HepG2 (cell line): ENCODE results near the gene RASSF4. TPM values are rescaled to one million over a fixed set of nuclear protein-coding genes. Genes with fewer than 3 reads are reported as not detected.

ENCODE experiments used
- ARNT2 ChIP-seq: sonication (generic); formaldehyde crosslinking; IDR thresholded peaks from 2 replicates; pipeline ENCODE4 v1.8.0; 2022; ENCODE audit warnings: mild to moderate bottlenecking, low read depth, missing genetic modification reagents, moderate library complexity
- ASH2L ChIP-seq: fragments of 300-600, 200-600 bp; sonication (generic); IDR thresholded peaks from 2 replicates; pipeline ENCODE4 v1.7.0; 2017; ENCODE audit warnings: low read depth, mild to moderate bottlenecking, moderate library complexity, mixed read lengths, low read length; ENCODE audit not compliant: insufficient read length
- CERS6 ChIP-seq: sonication (generic); formaldehyde crosslinking; IDR thresholded peaks from 2 replicates; pipeline ENCODE4 v1.5.0; 2020; ENCODE audit warnings: missing genetic modification reagents
- CHCHD3 ChIP-seq: sonication (generic); formaldehyde crosslinking; IDR thresholded peaks from 2 replicates; pipeline ENCODE4 v1.8.0; 2022; ENCODE audit warnings: mild to moderate bottlenecking, missing genetic modification reagents, moderate library complexity
- DMAP1 ChIP-seq: IDR thresholded peaks from 2 replicates; pipeline ENCODE4 v1.6.1; 2016
- ETV6 ChIP-seq: sonication (generic); formaldehyde crosslinking; conservative IDR thresholded peaks from 2 replicates; pipeline ENCODE4 v1.4.0; 2020; ENCODE audit warnings: missing genetic modification reagents
- FOXA1 ChIP-seq, 2 experiments: fragments of 450-650 bp in 1 of 2; sonication (generic) in 1 of 2; formaldehyde crosslinking in 1 of 2; IDR thresholded peaks; 2 replicates each; pipeline versions ENCODE4 v1.4.0 to v1.6.1; 2016 to 2020; ENCODE audit warnings: missing genetic modification reagents in 1 of 2
- FUBP1 ChIP-seq: sonication (generic); formaldehyde crosslinking; IDR thresholded peaks from 2 replicates; pipeline ENCODE4 v1.5.1; 2020; ENCODE audit warnings: missing genetic modification reagents, mild to moderate bottlenecking, borderline replicate concordance
- JARID2 ChIP-seq: sonication (generic); formaldehyde crosslinking; IDR thresholded peaks from 2 replicates; pipeline ENCODE4 v1.8.1; 2023; ENCODE audit warnings: missing genetic modification reagents, inconsistent platforms; ENCODE audit not compliant: insufficient replicate concordance
- MED13 ChIP-seq: sonication (generic); formaldehyde crosslinking; IDR thresholded peaks from 2 replicates; pipeline ENCODE4 v1.5.0; 2020; ENCODE audit warnings: missing genetic modification reagents
- MTERF4 ChIP-seq: sonication (generic); formaldehyde crosslinking; IDR thresholded peaks from 2 replicates; pipeline ENCODE4 v1.8.0; 2023; ENCODE audit warnings: mild to moderate bottlenecking, missing genetic modification reagents
- NBN ChIP-seq: fragments of 450-650 bp; conservative IDR thresholded peaks from 2 replicates; pipeline ENCODE4 v1.6.1; 2017
- NFRKB ChIP-seq: fragments of 450-650 bp; IDR thresholded peaks from 2 replicates; pipeline ENCODE4 v1.6.1; 2017
- PHF8 ChIP-seq: sonication (generic); formaldehyde crosslinking; IDR thresholded peaks from 2 replicates; pipeline ENCODE4 v1.5.0; 2020; ENCODE audit warnings: missing genetic modification reagents
- SRY ChIP-seq: sonication (generic); formaldehyde crosslinking; IDR thresholded peaks from 2 replicates; pipeline ENCODE4 v1.8.0; 2022; ENCODE audit warnings: mild to moderate bottlenecking, missing genetic modification reagents
- SSRP1 ChIP-seq: IDR thresholded peaks from 2 replicates; pipeline ENCODE4 v1.6.1; 2016; ENCODE audit warnings: control low read depth
- WIZ ChIP-seq: sonication (generic); formaldehyde crosslinking; IDR thresholded peaks from 2 replicates; pipeline ENCODE4 v1.5.1; 2020; ENCODE audit warnings: mild to moderate bottlenecking, missing genetic modification reagents
- ZBTB4 ChIP-seq: sonication (generic); formaldehyde crosslinking; IDR thresholded peaks from 2 replicates; pipeline ENCODE4 v1.4.0; 2020; ENCODE audit warnings: missing genetic modification reagents, mild to moderate bottlenecking, borderline replicate concordance
- ZNF121 ChIP-seq: sonication (generic); formaldehyde crosslinking; IDR thresholded peaks from 2 replicates; pipeline ENCODE4 v1.5.0; 2020; ENCODE audit warnings: mild to moderate bottlenecking, missing genetic modification reagents
- ZNF205 ChIP-seq: IDR thresholded peaks from 2 replicates; pipeline ENCODE4 v1.6.1; 2018; ENCODE audit warnings: missing biosample characterization, missing genetic modification reagents
- ZNF234 ChIP-seq: sonication (generic); formaldehyde crosslinking; conservative IDR thresholded peaks from 2 replicates; pipeline ENCODE4 v1.5.1; 2020; ENCODE audit warnings: mild to moderate bottlenecking, missing genetic modification reagents
- ZNF350 ChIP-seq: sonication (generic); formaldehyde crosslinking; IDR thresholded peaks from 2 replicates; pipeline ENCODE4 v1.4.0; 2020; ENCODE audit warnings: mild to moderate bottlenecking, low read depth, missing genetic modification reagents, borderline replicate concordance
- ZSCAN20 ChIP-seq: sonication (generic); formaldehyde crosslinking; IDR thresholded peaks from 2 replicates; pipeline ENCODE4 v1.4.0; 2020; ENCODE audit warnings: missing genetic modification reagents, mild to moderate bottlenecking, borderline replicate concordance
- polyA plus RNA-seq, 8 experiments: library from polyadenylated mRNA; depleted of rRNA in 3 of 8; stranded (reverse) in 7 of 8; unstranded in 1 of 8; fragments of >200 nt; fragmentation: Illumina TruSeq in 4 of 8; extraction: Trizol in 4 of 8; gene quantifications; 2 replicates each; pipeline versions ENCODE4 v1.2.1 to v1.2.3, GENCODE V29; 2011 to 2016; ENCODE audit warnings: low read depth in 4 of 8, missing spikeins in 1 of 8, mixed read lengths in 1 of 8; ENCODE audit not compliant: insufficient read depth in 1 of 8
- total RNA-seq, 5 experiments: library from RNA; depleted of rRNA; stranded (reverse); fragments of >200 nt; fragmentation: Illumina TruSeq; extraction: Trizol; gene quantifications; 2 replicates each; pipeline ENCODE4 v1.2.3, GENCODE V29; 2016; ENCODE audit warnings: low read depth in 1 of 5

Gene RASSF4
- total and polyA plus RNA-seq, 2 of the 13 experiments (the other 11 are each of a cell fraction or from before 2014, with no cell fraction given): 34.0 to 51.7 TPM

- TF ChIP-seq ZSCAN20: 0 out of 2 replicates have a peak, but pooled peaks have one; percentile 69
- TF ChIP-seq JARID2: peak; percentile 74
- peak; percentile 98 for TF ChIP-seq SSRP1 (CRISPR knock-in tag)
- TF ChIP-seq ETV6 (CRISPR knock-in tag): no peak
- no peak for TF ChIP-seq DMAP1 (CRISPR knock-in tag)
- peak; percentile 37; the same call in 1 of the 2 replicates for TF ChIP-seq PHF8 (CRISPR knock-in tag)
- TF ChIP-seq NBN: no peak
- TF ChIP-seq CERS6 (CRISPR knock-in tag): no peak; the same call in 1 of the 2 replicates
- 0 out of 2 replicates have a peak, but pooled peaks have one; percentile 42 for TF ChIP-seq MTERF4
- no peak for TF ChIP-seq MED13 (CRISPR knock-in tag)
- TF ChIP-seq CHCHD3 (CRISPR knock-in tag): peak; percentile 76; the same call in 1 of the 2 replicates
- no peak; the same call in 1 of the 2 replicates for TF ChIP-seq SRY (CRISPR knock-in tag)
- peak; percentile 92 for TF ChIP-seq ARNT2 (CRISPR knock-in tag)
- TF ChIP-seq WIZ (CRISPR knock-in tag): peak; percentile 56; the same call in 1 of the 2 replicates
- peak; percentile 54 for TF ChIP-seq ZNF350 (CRISPR knock-in tag)
- TF ChIP-seq ZBTB4: no peak
- TF ChIP-seq ZNF121 (CRISPR knock-in tag): 0 out of 2 replicates have a peak, but pooled peaks have one; percentile 52
- no peak for TF ChIP-seq ZNF234 (CRISPR knock-in tag)
- TF ChIP-seq NFRKB: no peak
- no peak for TF ChIP-seq ASH2L
- peak; percentile 98; the same call in 1 of the 2 replicates for TF ChIP-seq FUBP1
- no peak for TF ChIP-seq ZNF205 (CRISPR knock-in tag)
- TF ChIP-seq FOXA1 (IDR thresholded peaks at IDR 0.05): no peak
- no peak for TF ChIP-seq FOXA1 (CRISPR knock-in tag; IDR thresholded peaks at IDR 0.05)
These were observed 17.0 kb downstream of the RASSF4 start (continued) for GRCh38 chr10:44976352-44977198.
